ENCODE measurements around the gene CMPK1.
"Not testable (repeated sequence)": the region's sequence is repeated elsewhere in the genome, so short reads cannot be mapped to it uniquely, and the experiment has no call there.

Gene CMPK1

GRCh38 chr1:47333578-47333921, at the start of gene CMPK1:
Gene CMPK1, plus strand, starts transcription at chr1:47333790. Its CDS starts 156 bp downstream, at chr1:47333946.
- peak; percentile 77 for FAIRE-seq
- peak; percentile 72 for DNase-seq (ENCODE audit: insufficient read length, low spot score)

- not testable (repeated sequence) for DNase-seq (ENCODE audit: insufficient read length, low spot score); FAIRE-seq
Observed at GRCh38 chr1:47288116-47288515, 45.5 kb upstream of the CMPK1 start.

GRCh38 chr1:47294863-47295262, 38.7 kb upstream of the CMPK1 start:
- DNase-seq (ENCODE audit: insufficient read length, low spot score); FAIRE-seq: not testable (repeated sequence)

GRCh38 chr1:47295579-47295978, 38.0 kb upstream of the CMPK1 start:
- FAIRE-seq (no peak), DNase-seq (ENCODE audit: insufficient read length, low spot score) (no peak)

GRCh38 chr1:47298025-47298699, 35.4 kb upstream of the CMPK1 start:
- FAIRE-seq (no peak), DNase-seq (ENCODE audit: insufficient read length, low spot score) (no peak)

GRCh38 chr1:47302472-47302871, 31.1 kb upstream of the CMPK1 start:
- DNase-seq (ENCODE audit: insufficient read length, low spot score) (no peak), FAIRE-seq (no peak)

- FAIRE-seq (no peak), DNase-seq (ENCODE audit: insufficient read length, low spot score) (no peak)
Observed at GRCh38 chr1:47309427-47309826, 24.2 kb upstream of the CMPK1 start.

- FAIRE-seq, result peak; percentile 98
- DNase-seq (ENCODE audit: insufficient read length, low spot score), result peak; percentile 84
Observed at GRCh38 chr1:47313915-47314664, 19.5 kb upstream of the CMPK1 start, which contains the start of gene STIL. Gene STIL, minus strand, starts transcription at chr1:47314147. Its CDS starts 3,828 bp downstream, at chr1:47310319.

GRCh38 chr1:47317841-47318240, 15.7 kb upstream of the CMPK1 start:
- DNase-seq (ENCODE audit: insufficient read length, low spot score) (no peak), FAIRE-seq (no peak)

GRCh38 chr1:47319968-47320367, 13.6 kb upstream of the CMPK1 start:
- not testable (repeated sequence) for FAIRE-seq; DNase-seq (ENCODE audit: insufficient read length, low spot score)

- DNase-seq (ENCODE audit: insufficient read length, low spot score) (no peak), FAIRE-seq (no peak)
Observed at GRCh38 chr1:47323599-47324031, 10.0 kb upstream of the CMPK1 start.

GRCh38 chr1:47324682-47325081, 8.9 kb upstream of the CMPK1 start:
- no peak for DNase-seq (ENCODE audit: insufficient read length, low spot score)
- FAIRE-seq, result no peak

- FAIRE-seq, result no peak
Observed at GRCh38 chr1:47325528-47325927, 8.1 kb upstream of the CMPK1 start.

GRCh38 chr1:47326271-47326670, 7.3 kb upstream of the CMPK1 start:
- DNase-seq (ENCODE audit: insufficient read length, low spot score) (no peak), FAIRE-seq (no peak)

More at GRCh38 chr1:47325528-47325927, 8.1 kb upstream of the CMPK1 start:
- DNase-seq (ENCODE audit: insufficient read length, low spot score), result no peak

GRCh38 chr1:47328992-47329391, 4.6 kb upstream of the CMPK1 start:
- no peak for FAIRE-seq
- no peak for DNase-seq (ENCODE audit: insufficient read length, low spot score)

GRCh38 chr1:47330212-47330611, 3.4 kb upstream of the CMPK1 start:
- FAIRE-seq (no peak), DNase-seq (ENCODE audit: insufficient read length, low spot score) (no peak)

GRCh38 chr1:47331875-47332274, 1.7 kb upstream of the CMPK1 start:
- no peak for FAIRE-seq
- DNase-seq (ENCODE audit: insufficient read length, low spot score), result no peak

GRCh38 chr1:47332779-47333577, 612 bp upstream of the CMPK1 start:
- DNase-seq (ENCODE audit: insufficient read length, low spot score) (no peak), FAIRE-seq (no peak)

- peak; percentile 92 for DNase-seq (ENCODE audit: insufficient read length, low spot score)
- FAIRE-seq, result peak; percentile 94
Observed at GRCh38 chr1:47333922-47334764, 553 bp downstream of the CMPK1 start.

- DNase-seq (ENCODE audit: insufficient read length, low spot score) (no peak), FAIRE-seq (peak; percentile 40)
Observed at GRCh38 chr1:47334765-47335435, 1.3 kb downstream of the CMPK1 start.

Data from GM19239 (cell line).